Activated B cell treated with CpG ODN at 0.5 μM for 24 hours (primary cell): ENCODE results near the gene RFC1. TPM values are rescaled to one million over a fixed set of nuclear protein-coding genes. Genes with fewer than 3 reads are reported as not detected.

Experiments used
- ATAC-seq: fragments of 200-7000 bp; cut with Tn5 transposase; one replicate; pipeline ENCODE4 v1.10.0; 2021; ENCODE audit warnings: low read depth, mild to moderate bottlenecking, moderate library complexity
- CTCF ChIA-PET: fragments of 350-600 bp; sonication (Branson Sonifier 250); formaldehyde crosslinking; loops from one replicate; lab custom pipeline; 2021; ENCODE audit warnings: antibody characterized with exemption; lab: Charles Lee
- POLR2A ChIA-PET: fragments of 350-600 bp; sonication (Branson Sonifier 250); formaldehyde crosslinking; loops from one replicate; lab custom pipeline; 2021; ENCODE audit warnings: antibody characterized with exemption; lab: Charles Lee
- DNase-seq: peaks from one replicate; pipeline ENCODE4 v3.0.0; 2022
- H3K27ac Mint-ChIP-seq: one replicate; pipeline ENCODE4 v1.8.0; 2020; ENCODE audit warnings: mixed read lengths
- H3K27me3 Mint-ChIP-seq: one replicate; pipeline ENCODE4 v1.8.0; 2021; ENCODE audit warnings: mixed read lengths
- H3K36me3 Mint-ChIP-seq: one replicate; pipeline ENCODE4 v1.8.0; 2021; ENCODE audit warnings: low read depth, mixed read lengths
- H3K4me1 Mint-ChIP-seq: one replicate; pipeline ENCODE4 v1.8.0; 2021; ENCODE audit warnings: mixed read lengths
- H3K4me3 Mint-ChIP-seq: one replicate; pipeline ENCODE4 v1.8.0; 2020; ENCODE audit warnings: mild to moderate bottlenecking, mixed read lengths
- H3K9me3 Mint-ChIP-seq: one replicate; pipeline ENCODE4 v1.8.0; 2020; ENCODE audit warnings: mixed read lengths
- CTCF ChIP-seq: fragments of 200-600 bp; IDR thresholded peaks from one replicate; pipeline ENCODE4 v1.8.0; 2022; ENCODE audit warnings: antibody characterized with exemption, mild to moderate bottlenecking
- intact Hi-C: fragments of 100-400 bp; cut with micrococcal nuclease; formaldehyde crosslinking; loops from one replicate; pipeline ENCODE4 v1.15.1; 2024
- total RNA-seq: library from RNA; stranded (reverse); gene quantifications from 2 replicates; pipeline ENCODE4 v1.2.3, GENCODE V29; 2022

Gene RFC1
- total RNA-seq, 1 donor from 2014 or later: 45.9 TPM

- ChIA-PET POLR2A (no interaction called here), CTCF (no interaction called here)
- no peak for TF ChIP-seq CTCF
- no peak for DNase-seq
- Mint-ChIP-seq H3K27ac (no peak overlapping the region), H3K9me3 (no peaks in the 10 kb centered on the region), H3K36me3 (peaks cover 82% of the 10 kb centered on the region), H3K4me1 (no peaks in the 10 kb centered on the region), H3K4me3 (no peak overlapping the region), H3K27me3 (no peaks in the 10 kb centered on the region)
- ATAC-seq: no peak
- intact Hi-C loops: no loop called here
Observed at GRCh38 chr4:39308611-39309010, 57.6 kb downstream of the RFC1 start.

GRCh38 chr4:39305912-39306677, 60.1 kb downstream of the RFC1 start:
- intact Hi-C loops: no loop called here
- CTCF ChIA-PET: no interaction called here
- peaks cover 80% of the 10 kb centered on the region for H3K36me3 Mint-ChIP-seq

GRCh38 chr4:39304651-39305050, 61.5 kb downstream of the RFC1 start:
- Mint-ChIP-seq H3K27me3 (no peaks in the 10 kb centered on the region), H3K4me1 (no peaks in the 10 kb centered on the region), H3K9me3 (no peaks in the 10 kb centered on the region), H3K36me3 (peaks cover 80% of the 10 kb centered on the region), H3K4me3 (no peak overlapping the region), H3K27ac (no peak overlapping the region)
- ChIA-PET POLR2A (interaction anchor here (0.5 kb wide), 1 partner anchor 157 kb away, joined by 3 read pairs; no protein-coding TSS in a partner anchor), CTCF (no interaction called here)
- intact Hi-C loops: no loop called here
- DNase-seq: no peak
- TF ChIP-seq CTCF: no peak
- ATAC-seq: no peak

More at GRCh38 chr4:39305912-39306677, 60.1 kb downstream of the RFC1 start:
- no peak for TF ChIP-seq CTCF
- no peak overlapping the region for H3K27ac Mint-ChIP-seq
- ATAC-seq: no peak
- no peaks in the 10 kb centered on the region for H3K4me1 Mint-ChIP-seq
- no peaks in the 10 kb centered on the region for H3K27me3 Mint-ChIP-seq
- POLR2A ChIA-PET: no interaction called here
- no peak for DNase-seq
- H3K9me3 Mint-ChIP-seq: no peaks in the 10 kb centered on the region
- no peak overlapping the region for H3K4me3 Mint-ChIP-seq

- Mint-ChIP-seq H3K36me3 (peaks cover 82% of the 10 kb centered on the region), H3K4me3 (no peak overlapping the region), H3K27me3 (no peaks in the 10 kb centered on the region), H3K4me1 (no peaks in the 10 kb centered on the region), H3K27ac (no peak overlapping the region), H3K9me3 (no peaks in the 10 kb centered on the region)
- ATAC-seq (no peak), DNase-seq (no peak)
- ChIA-PET CTCF (no interaction called here), POLR2A (no interaction called here)
- intact Hi-C loops: no loop called here
- no peak for TF ChIP-seq CTCF
Observed at GRCh38 chr4:39303871-39304270, 62.3 kb downstream of the RFC1 start.

GRCh38 chr4:39302901-39303300, 63.3 kb downstream of the RFC1 start:
- Mint-ChIP-seq H3K4me3 (no peak overlapping the region), H3K27me3 (no peaks in the 10 kb centered on the region), H3K36me3 (peaks cover 81% of the 10 kb centered on the region), H3K4me1 (no peaks in the 10 kb centered on the region), H3K27ac (no peak overlapping the region), H3K9me3 (no peaks in the 10 kb centered on the region)
- ATAC-seq: no peak
- DNase-seq: no peak
- intact Hi-C loops: no loop called here
- TF ChIP-seq CTCF: no peak
- ChIA-PET POLR2A (no interaction called here), CTCF (no interaction called here)
